WTC11 (cell line): ENCODE measurements around the gene GPR137B. TPM values are rescaled to one million over a fixed set of nuclear protein-coding genes. Genes with fewer than 3 reads are reported as not detected.

ENCODE experiments used
- ATAC-seq: fragments of 200-7000 bp; cut with Tn5 transposase; 2 replicates; pipeline ENCODE4 v1.10.0; 2021; ENCODE audit warnings: mild to moderate bottlenecking, moderate library complexity
- Bru-seq: library from RNA; stranded (reverse); fragments of 400-500 nt; gene quantifications from one replicate; lab custom pipeline; 2021; lab: Mats Ljungman, UMichigan
- CTCF ChIA-PET: fragments of 300-600 bp; sonication (Branson Sonifier 250); formaldehyde crosslinking; loops from one replicate; lab custom pipeline; 2021; ENCODE audit warnings: antibody characterized with exemption; lab: Charles Lee
- POLR2A ChIA-PET: fragments of 350-600 bp; sonication (Branson Sonifier 250); formaldehyde crosslinking; loops from one replicate; lab custom pipeline; 2021; ENCODE audit warnings: antibody characterized with exemption; lab: Charles Lee
- DNase-seq: peaks from one replicate; pipeline ENCODE4 v3.0.0; 2021; ENCODE audit warnings: low spot score
- H3K27ac Mint-ChIP-seq: 2 replicates; pipeline ENCODE4 v1.8.0; 2021; ENCODE audit warnings: mixed read lengths
- H3K27me3 Mint-ChIP-seq: 2 replicates; pipeline ENCODE4 v1.8.0; 2021; ENCODE audit warnings: low read depth, mild to moderate bottlenecking, moderate library complexity, mixed read lengths
- H3K36me3 Mint-ChIP-seq: 2 replicates; pipeline ENCODE4 v1.8.0; 2021; ENCODE audit warnings: mixed read lengths
- H3K4me1 Mint-ChIP-seq: 2 replicates; pipeline ENCODE4 v1.8.0; 2022; ENCODE audit warnings: mixed read lengths
- H3K4me3 Mint-ChIP-seq: 2 replicates; pipeline ENCODE4 v1.8.0; 2021; ENCODE audit warnings: mild to moderate bottlenecking, moderate library complexity, mixed read lengths
- H3K9me3 Mint-ChIP-seq: 2 replicates; pipeline ENCODE4 v1.8.0; 2021; ENCODE audit warnings: mixed read lengths
- ATF3 ChIP-seq: sonication (generic); formaldehyde crosslinking; conservative IDR thresholded peaks from 2 replicates; pipeline ENCODE4 v1.8.1; 2022; ENCODE audit warnings: mild to moderate bottlenecking, missing genetic modification reagents
- CDX4 ChIP-seq: fragments of 250-450 bp; sonication (Bioruptor Pico); IDR thresholded peaks from 2 replicates; pipeline ENCODE4 v1.9.0; 2021; ENCODE audit warnings: moderate library complexity, mild to moderate bottlenecking, inconsistent platforms, borderline replicate concordance
- E2F5 ChIP-seq: sonication (generic); formaldehyde crosslinking; IDR thresholded peaks from 2 replicates; pipeline ENCODE4 v1.8.1; 2022; ENCODE audit warnings: mild to moderate bottlenecking, moderate library complexity, missing genetic modification reagents
- ERG ChIP-seq: fragments of 250-450 bp; sonication (Bioruptor Pico); IDR thresholded peaks from 2 replicates; pipeline ENCODE4 v1.8.0; 2021; ENCODE audit warnings: mild to moderate bottlenecking
- FOXK1 ChIP-seq: sonication (generic); formaldehyde crosslinking; IDR thresholded peaks from 2 replicates; pipeline ENCODE4 v1.8.0; 2022; ENCODE audit warnings: mild to moderate bottlenecking, moderate library complexity, missing genetic modification reagents
- FOXP1 ChIP-seq: sonication (generic); formaldehyde crosslinking; IDR thresholded peaks from 2 replicates; pipeline ENCODE4 v1.8.0; 2022; ENCODE audit warnings: missing genetic modification reagents, mild to moderate bottlenecking, moderate library complexity, borderline replicate concordance
- GABPB1 ChIP-seq: sonication (generic); formaldehyde crosslinking; IDR thresholded peaks from 2 replicates; pipeline ENCODE4 v1.8.1; 2023; ENCODE audit warnings: mild to moderate bottlenecking, missing genetic modification reagents
- GRHL2 ChIP-seq: fragments of 250-450 bp; sonication (Bioruptor Pico); IDR thresholded peaks from 2 replicates; pipeline ENCODE4 v1.8.0; 2022; ENCODE audit warnings: mild to moderate bottlenecking, moderate library complexity; ENCODE audit not compliant: insufficient replicate concordance, severe bottlenecking
- HMGXB4 ChIP-seq: sonication (generic); formaldehyde crosslinking; IDR thresholded peaks from 2 replicates; pipeline ENCODE4 v1.8.1; 2023; ENCODE audit warnings: mild to moderate bottlenecking, moderate library complexity, missing genetic modification reagents
- IRF1 ChIP-seq: sonication (generic); formaldehyde crosslinking; IDR thresholded peaks from 2 replicates; pipeline ENCODE4 v1.8.0; 2023; ENCODE audit warnings: missing genetic modification reagents
- JUN ChIP-seq: sonication (generic); formaldehyde crosslinking; IDR thresholded peaks from 2 replicates; pipeline ENCODE4 v1.8.0; 2023; ENCODE audit warnings: mild to moderate bottlenecking, missing genetic modification reagents
- MYBL2 ChIP-seq: sonication (generic); formaldehyde crosslinking; IDR thresholded peaks from 2 replicates; pipeline ENCODE4 v1.8.1; 2023; ENCODE audit warnings: mild to moderate bottlenecking, moderate library complexity, missing genetic modification reagents
- OVOL2 ChIP-seq: fragments of 250-450 bp; sonication (Bioruptor Pico); IDR thresholded peaks from 2 replicates; pipeline ENCODE4 v1.9.0; 2021; ENCODE audit warnings: mild to moderate bottlenecking, borderline replicate concordance
- TCF7 ChIP-seq: sonication (generic); formaldehyde crosslinking; IDR thresholded peaks from 2 replicates; pipeline ENCODE4 v1.8.0; 2022; ENCODE audit warnings: mild to moderate bottlenecking, low read depth, missing genetic modification reagents, moderate library complexity
- TEAD1 ChIP-seq: sonication (generic); formaldehyde crosslinking; IDR thresholded peaks from 2 replicates; pipeline ENCODE4 v1.8.0; 2022; ENCODE audit warnings: mild to moderate bottlenecking, missing genetic modification reagents
- TP53 ChIP-seq: sonication (generic); formaldehyde crosslinking; IDR thresholded peaks from 2 replicates; pipeline ENCODE4 v1.8.1; 2023; ENCODE audit warnings: mild to moderate bottlenecking, missing genetic modification reagents
- USF2 ChIP-seq: sonication (generic); formaldehyde crosslinking; IDR thresholded peaks from 2 replicates; pipeline ENCODE4 v1.8.1; 2023; ENCODE audit warnings: mild to moderate bottlenecking, missing genetic modification reagents, moderate library complexity
- ZNF317 ChIP-seq: sonication (generic); formaldehyde crosslinking; IDR thresholded peaks from 2 replicates; pipeline ENCODE4 v1.8.1; 2023; ENCODE audit warnings: low read depth, mild to moderate bottlenecking, moderate library complexity, missing genetic modification reagents, borderline replicate concordance
- ZNF425 ChIP-seq: fragments of 250-450 bp; sonication (Bioruptor Pico); conservative IDR thresholded peaks from 2 replicates; pipeline ENCODE4 v1.9.0; 2021; ENCODE audit warnings: mild to moderate bottlenecking
- ZSCAN18 ChIP-seq: fragments of 250-450 bp; sonication (Bioruptor Pico); IDR thresholded peaks from 2 replicates; pipeline ENCODE4 v2.1.2; 2022; ENCODE audit warnings: mild to moderate bottlenecking, moderate library complexity
- long read RNA-seq, 3 experiments: library from RNA in 1 of 3; library from capped mRNA in 1 of 3; library from polyadenylated mRNA in 1 of 3; unstranded in 2 of 3; stranded (forward) in 1 of 3; transcript quantifications; one replicate each; pipeline ENCODE4 v2.0.0, GENCODE V29; 2021
- total RNA-seq: library from RNA; stranded (reverse); gene quantifications from 3 replicates; pipeline ENCODE4 v1.2.3, GENCODE V29; 2021

Gene GPR137B
- 6.3 to 8.8 TPM (median 7.1 TPM) in 3 replicates for total RNA-seq
- percentile 56 among the genes with signal in this experiment for Bru-seq, nascent RNA
- long read RNA-seq, experiment 1, transcript GPR137B-202 (7 exons, 2,042 nt), result major isoform, 17 of 27 reads
- long read RNA-seq, experiment 1, partial matches to known transcripts, result 0 of 27 reads
- long read RNA-seq, experiment 1, other reads (novel, unspliced or antisense), result 10 of 27 reads
- long read RNA-seq, experiment 2, transcript GPR137B-202 (7 exons, 2,042 nt), result major isoform, 6 of 18 reads
- long read RNA-seq, experiment 2, partial matches to known transcripts, result 4 of 18 reads
- long read RNA-seq, experiment 2, other reads (novel, unspliced or antisense), result 8 of 18 reads
- long read RNA-seq, experiment 3, result 0 reads

GRCh38 chr1:236142253-236143103 is at the start of gene GPR137B:
Gene GPR137B, plus strand, starts transcription at chr1:236142539. Its CDS starts 84 bp downstream, at chr1:236142623.
- CTCF ChIA-PET, result no interaction called here

GRCh38 chr1:236092899-236093298 is 49.4 kb upstream of the GPR137B start:
- ChIA-PET POLR2A (interaction anchor here (0.7 kb wide), 1 partner anchor 10 kb away, joined by 3 read pairs; no protein-coding TSS in a partner anchor), CTCF (no interaction called here)
- ATAC-seq (no peak), DNase-seq (no peak)
- H3K27me3 Mint-ChIP-seq, result peaks cover 3% of the 10 kb centered on the region; the same call in 1 of the 2 replicates
- no peak overlapping the region for H3K4me3 Mint-ChIP-seq
- no peak overlapping the region for H3K27ac Mint-ChIP-seq
- peaks cover 6% of the 10 kb centered on the region for H3K36me3 Mint-ChIP-seq
- H3K4me1 Mint-ChIP-seq, result 0 out of 2 replicates have a peak, but pooled peaks cover 3% of the 10 kb centered on the region
- peaks cover 17% of the 10 kb centered on the region for H3K9me3 Mint-ChIP-seq
- TF ChIP-seq ATF3 (CRISPR knock-in tag) (no peak), ZNF425 (CRISPR knock-in tag) (no peak), JUN (CRISPR knock-in tag) (no peak), MYBL2 (CRISPR knock-in tag) (no peak), ERG (CRISPR knock-in tag) (no peak), GABPB1 (CRISPR knock-in tag) (no peak), ZSCAN18 (CRISPR knock-in tag) (no peak)

More at GRCh38 chr1:236142253-236143103, at the start of gene GPR137B:
- Mint-ChIP-seq H3K4me1 (peaks cover 27% of the 10 kb centered on the region), H3K9me3 (no peaks in the 10 kb centered on the region), H3K27me3 (peaks cover 61% of the 10 kb centered on the region), H3K36me3 (no peaks in the 10 kb centered on the region), H3K27ac (peak within 1 kb of the TSS; percentile 74; the same call in 1 of the 2 replicates), H3K4me3 (peak within 1 kb of the TSS; percentile 94)
- ATAC-seq, result peak; percentile 38
- POLR2A ChIA-PET, result no interaction called here
- TF ChIP-seq FOXK1 (0 out of 2 replicates have a peak, but pooled peaks have one; percentile 10), CDX4 (CRISPR knock-in tag) (no peak), FOXP1 (CRISPR knock-in tag) (peak; percentile 19; the same call in 1 of the 2 replicates), E2F5 (CRISPR knock-in tag) (0 out of 2 replicates have a peak, but pooled peaks have one; percentile 30), TCF7 (no peak), ZNF317 (CRISPR knock-in tag) (no peak), OVOL2 (CRISPR knock-in tag) (no peak), TEAD1 (CRISPR knock-in tag) (0 out of 2 replicates have a peak, but pooled peaks have one; percentile 38), TP53 (CRISPR knock-in tag) (no peak), GRHL2 (CRISPR knock-in tag) (no peak), HMGXB4 (CRISPR knock-in tag) (no peak), IRF1 (CRISPR knock-in tag) (no peak), USF2 (peak; percentile 46)
- peak; percentile 52 for DNase-seq
